CD4-positive, alpha-beta T cell treated with Interleukin-15 for 1 hour (primary cell): ENCODE results near the gene EFCAB8.
"Not testable (repeated sequence)": the region's sequence is repeated elsewhere in the genome, so short reads cannot be mapped to it uniquely, and the experiment has no call there.

ENCODE experiments used
- DNase-seq: peaks from one replicate; pipeline ENCODE4 v3.0.0-alpha.2; 2020

The EFCAB8 gene

DNA sequence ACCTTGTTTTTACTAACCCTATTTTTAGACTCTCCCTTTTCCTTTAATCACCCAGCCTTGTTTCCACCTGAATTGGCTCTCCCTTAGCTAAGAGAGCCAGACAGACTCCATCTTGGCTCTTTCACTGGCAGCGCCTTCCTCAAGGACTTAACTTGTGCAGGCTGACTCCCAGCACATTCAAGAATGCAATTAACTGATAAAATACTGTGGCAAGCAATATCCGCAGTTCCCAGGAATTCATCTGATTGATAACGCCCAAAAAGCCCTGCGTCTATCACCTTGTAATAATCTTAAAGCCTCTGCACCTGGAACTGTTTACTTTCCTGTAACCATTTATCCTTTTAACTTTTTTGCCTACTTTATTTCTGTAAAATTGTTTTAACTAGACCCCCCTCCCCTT lies 116.4 kb downstream of the EFCAB8 start:
- not testable (repeated sequence) for DNase-seq

DNA sequence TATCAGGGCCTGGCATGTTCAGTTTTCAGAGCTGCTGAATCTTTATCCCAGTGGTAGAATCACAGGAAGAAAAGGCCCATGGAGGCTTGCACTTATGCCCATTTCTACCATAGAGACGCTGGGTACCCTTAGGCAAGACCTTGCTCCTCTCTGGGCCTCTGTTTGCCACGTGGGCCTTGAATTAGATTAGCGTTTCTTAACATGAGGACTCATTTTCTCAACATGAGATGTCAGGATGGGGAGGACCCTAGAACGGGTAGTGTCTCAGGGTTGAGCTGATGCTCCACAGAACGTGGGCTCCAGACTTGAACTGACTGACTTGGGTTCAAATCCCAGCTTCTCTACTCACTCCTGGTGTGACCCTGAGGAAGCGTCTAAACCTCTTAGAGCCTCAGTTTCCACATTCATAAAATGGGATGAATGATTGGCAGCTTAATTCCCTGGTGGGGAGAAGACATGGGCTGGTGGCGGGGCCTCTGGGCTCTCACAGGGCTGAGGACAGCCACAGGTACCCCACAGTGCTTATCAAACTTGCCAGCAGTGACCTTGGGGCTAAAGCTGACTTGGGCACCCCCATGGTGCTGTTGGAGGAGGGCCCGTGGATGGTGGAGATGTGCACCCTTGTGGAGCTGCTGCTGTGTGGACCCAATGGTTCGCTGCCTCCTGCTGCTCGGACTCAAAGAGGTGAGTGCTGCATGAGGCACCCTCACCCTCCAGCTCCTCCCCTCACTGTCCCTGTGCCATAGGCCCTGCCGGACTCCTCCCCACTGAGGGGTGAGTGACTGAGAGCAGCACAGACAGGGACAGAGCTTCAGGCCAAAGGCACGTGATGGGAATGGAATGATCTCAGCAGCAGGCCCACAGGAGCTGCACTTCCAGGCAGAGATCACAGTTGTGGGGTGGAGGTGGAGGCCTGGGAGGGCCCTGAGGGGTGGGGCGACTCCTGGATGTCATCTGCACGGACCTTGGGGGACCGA lies 117.3 kb downstream of the EFCAB8 start:
- DNase-seq: no peak

DNA sequence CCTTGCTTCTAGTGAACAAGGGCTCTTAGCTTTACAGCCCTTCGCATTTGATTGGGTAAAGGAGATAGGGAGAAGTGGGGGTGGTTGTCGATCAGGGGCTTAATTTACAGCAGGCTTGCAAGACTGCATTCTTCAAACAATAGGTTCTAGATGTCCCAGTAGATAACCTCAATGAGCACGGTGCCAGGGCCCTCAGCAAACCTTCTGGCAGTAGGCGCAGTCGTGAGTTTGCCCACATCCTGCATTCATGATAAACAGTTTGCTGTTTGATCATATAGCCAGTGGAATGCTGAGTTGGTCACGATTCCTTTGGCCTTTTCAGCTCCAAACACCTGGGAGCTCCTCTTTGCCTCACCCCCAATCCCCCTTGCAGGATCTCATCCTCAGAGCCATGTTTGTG lies 118.0 kb downstream of the EFCAB8 start:
- no peak for DNase-seq

DNA sequence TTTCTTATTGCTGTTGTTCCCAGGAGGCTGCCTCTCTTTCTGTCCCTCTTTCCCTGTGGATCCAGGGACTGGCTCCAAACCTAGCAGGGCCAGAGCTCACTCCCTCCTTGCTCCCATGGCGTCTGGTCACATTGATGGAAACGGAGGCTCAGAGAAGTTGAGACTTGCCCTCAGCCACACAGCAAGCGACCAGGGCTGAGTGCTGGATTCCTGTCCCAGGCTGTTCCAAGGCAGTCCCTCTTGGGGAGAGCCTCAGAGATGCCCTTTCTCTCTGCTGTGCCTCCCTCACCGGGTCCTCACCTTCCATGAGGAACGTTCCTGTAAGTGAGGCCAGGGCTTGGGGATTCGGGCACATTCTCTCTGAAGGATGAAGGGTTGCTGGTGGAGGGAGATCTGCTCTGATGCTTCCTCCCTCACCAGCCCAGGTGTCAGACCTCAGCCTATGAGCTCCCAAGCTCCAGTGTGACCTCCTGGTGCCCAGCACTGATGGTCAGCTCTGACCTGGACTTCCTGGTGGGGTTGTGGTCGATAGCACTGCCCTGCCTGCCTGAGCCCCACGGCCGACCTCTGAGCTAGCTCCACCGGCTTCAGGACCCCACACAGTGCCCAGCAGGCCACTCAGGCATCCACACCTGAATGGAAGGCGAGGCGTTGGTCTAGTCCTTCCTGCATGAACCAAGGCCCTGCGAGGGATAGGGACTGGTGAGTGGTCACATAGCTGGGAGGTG lies 118.7 kb downstream of the EFCAB8 start:
- no peak for DNase-seq

DNA sequence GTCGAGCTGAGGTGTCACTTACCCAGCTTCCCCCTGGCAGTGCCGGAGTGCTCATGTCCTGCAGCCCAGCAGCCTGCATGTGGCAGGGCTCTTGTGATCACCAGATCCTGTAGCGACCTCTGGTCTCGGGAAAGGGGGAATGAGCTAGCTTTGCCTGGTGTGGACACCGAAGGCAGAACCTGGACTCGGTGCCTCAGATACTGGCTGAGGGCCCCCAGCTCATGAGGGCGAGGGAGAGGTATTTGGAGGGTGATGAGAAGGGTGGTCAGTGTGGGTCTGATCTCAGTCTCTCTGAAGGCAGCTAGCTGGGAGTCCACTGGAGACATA lies 119.2 kb downstream of the EFCAB8 start:
- DNase-seq: no peak

DNA sequence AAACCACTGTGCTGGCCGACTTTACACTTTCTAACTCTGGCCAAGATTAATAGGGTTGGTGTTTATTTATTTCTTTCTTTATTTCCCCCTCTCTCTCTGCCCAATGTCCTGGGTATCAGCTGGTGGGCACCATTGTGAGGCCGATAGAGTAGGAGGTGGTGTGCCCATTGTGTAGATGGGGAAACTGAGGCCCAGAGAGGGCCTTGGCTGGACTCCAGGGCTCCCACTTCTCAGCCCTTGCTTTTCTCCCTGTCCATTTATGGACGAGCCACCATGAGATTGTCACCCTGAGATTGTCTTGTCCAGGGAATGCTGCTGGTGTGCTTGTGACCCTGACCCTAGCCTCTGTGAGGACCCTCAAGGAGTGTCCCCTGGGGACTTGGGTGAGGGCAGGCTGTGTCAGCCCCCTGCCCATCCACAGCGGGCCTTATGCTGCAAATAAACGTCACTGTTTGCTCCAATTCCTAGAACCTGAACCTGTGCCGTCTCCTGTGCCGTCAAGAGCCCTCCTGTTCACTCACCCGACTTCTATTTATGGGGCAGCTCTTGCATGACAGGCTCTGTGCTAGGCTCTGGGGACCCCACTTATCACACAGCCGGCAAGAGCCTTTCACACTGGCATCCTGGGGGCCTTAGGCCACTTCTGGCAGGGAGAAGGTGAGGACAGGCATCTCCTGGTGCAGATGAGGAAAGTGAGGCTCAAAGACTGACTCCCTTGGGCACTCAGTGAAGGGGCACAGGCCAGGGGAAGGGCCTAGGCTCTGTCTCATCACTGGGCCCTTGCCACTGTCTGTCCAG lies 120.7 kb downstream of the EFCAB8 start:
- no peak for DNase-seq

DNA sequence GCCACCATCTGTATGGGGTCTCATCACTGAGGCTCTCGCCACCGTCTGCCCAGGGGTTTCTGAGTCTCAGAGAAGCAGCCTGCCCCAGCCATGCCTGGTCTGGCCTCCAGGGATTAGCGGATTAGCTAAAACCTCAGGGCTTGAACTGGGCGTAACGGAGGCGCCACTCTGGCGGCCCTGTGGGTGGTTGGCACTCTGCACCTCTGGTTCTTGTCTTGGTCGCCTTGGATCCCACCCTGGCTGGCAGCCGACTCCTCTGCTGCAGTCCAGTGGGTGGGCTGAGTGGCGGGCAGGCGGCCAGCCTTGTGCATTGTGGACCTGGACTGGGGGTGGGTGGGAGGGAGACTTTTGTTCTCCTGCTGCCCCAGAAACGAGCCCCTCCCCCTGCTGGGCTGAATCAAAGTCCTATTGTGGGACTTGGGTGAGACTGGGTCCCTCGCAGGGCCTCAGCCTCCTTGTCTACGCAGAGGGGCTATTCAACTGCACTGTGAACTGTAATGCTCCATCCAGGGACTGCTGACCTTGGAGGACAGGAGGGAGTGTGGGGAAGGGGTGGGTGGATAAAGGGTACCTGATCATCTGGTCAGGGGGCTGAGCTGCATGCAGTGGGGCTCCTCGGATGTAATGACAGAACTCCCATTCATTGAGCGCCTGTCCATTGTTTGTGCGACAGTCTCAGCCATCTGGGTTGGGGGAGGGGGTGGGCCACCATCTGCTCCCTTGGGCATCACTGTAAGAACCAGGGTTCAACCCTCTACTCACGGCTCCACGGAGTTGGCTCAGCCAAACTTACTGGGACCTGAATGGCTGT lies 121.6 kb downstream of the EFCAB8 start:
- DNase-seq: no peak

DNA sequence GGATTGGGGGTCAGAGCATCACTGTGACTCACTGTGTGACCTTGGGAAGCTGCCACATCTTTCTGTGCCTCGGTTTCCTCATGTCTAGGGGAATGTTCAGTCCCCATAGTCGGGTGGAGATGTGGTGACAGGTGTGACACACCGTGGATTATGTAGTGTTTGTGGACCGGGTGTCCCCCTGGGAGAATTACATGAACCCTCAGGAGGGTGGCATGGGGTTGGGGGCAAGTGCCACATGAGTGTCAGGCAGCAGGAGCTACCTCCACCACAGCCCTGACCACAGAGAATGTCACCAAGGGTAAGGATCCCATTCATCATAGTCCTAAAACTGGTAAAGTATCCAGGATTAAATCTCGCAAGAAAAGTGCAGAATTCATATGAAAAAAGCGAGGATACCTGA lies 122.3 kb downstream of the EFCAB8 start:
- DNase-seq: no peak

DNA sequence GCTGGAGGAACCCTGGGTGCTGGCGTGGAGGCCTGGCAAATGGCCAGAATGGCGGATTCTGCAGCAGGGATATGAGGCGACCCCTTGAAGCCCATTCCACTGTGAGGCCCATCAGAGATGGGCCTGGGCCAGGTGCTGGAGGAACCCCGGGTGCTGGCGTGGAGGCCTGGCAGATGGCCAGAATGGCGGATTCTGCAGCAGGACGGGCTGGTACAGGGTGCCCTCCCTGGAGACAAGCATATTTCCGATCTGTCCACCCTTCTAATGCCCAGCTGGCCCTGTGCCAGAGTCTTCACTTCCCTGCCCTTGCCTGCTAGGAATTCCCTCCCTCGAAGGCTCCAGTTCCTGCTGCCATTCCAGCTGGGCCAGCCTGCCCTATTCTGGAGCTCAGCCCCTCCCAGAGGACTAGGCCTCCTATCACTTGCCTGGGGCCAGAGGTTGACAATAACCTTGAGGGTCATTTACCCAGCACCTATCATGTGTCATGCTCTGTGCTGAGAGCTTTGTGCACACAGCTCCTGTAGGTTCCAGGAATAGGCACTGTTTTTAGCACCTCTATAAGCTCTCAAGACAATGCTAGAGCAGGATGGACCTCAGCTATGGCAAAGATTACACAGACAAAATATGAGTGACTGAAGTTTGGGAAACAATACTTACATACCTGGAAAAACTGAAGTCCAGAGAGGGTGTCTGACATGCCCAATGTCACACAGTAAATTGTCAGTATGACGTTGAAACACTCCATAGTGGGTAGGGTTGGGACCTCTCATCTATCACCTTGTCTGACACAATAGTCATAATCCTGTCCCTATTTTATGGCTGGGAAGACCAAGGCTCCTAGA lies 124.1 kb downstream of the EFCAB8 start:
- DNase-seq: no peak

DNA sequence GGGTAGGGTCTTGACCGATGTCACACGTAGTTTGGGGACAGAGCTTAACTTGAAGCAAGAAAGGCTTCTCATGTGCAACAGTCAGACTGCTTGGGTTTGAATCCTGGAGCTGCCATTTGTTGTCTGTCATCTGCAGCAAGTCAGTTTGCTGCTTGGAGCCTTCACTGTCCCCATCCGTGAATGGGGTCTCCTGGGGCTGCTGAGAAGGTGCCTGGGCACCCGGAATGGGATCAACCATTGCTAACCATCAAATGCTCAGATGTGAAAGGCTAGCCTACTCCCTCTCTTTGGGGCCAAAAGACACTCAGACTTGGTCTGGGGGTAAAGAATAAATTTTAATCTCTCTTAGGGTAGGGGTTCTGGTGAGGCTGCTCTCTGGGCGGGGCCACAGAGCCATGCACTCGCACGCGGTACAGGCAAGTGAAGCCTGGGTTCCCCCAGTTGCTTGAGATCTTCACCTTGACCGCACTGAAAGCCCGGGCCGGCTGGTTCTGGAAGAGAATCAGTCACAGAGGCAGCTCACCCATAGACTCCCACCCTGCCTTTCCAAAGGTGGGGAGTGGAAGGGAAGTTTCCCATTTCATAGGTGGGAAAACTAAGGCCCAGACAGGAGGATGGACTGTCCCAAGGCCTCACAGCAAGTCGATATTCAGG lies 124.9 kb downstream of the EFCAB8 start:
- no peak for DNase-seq

DNA sequence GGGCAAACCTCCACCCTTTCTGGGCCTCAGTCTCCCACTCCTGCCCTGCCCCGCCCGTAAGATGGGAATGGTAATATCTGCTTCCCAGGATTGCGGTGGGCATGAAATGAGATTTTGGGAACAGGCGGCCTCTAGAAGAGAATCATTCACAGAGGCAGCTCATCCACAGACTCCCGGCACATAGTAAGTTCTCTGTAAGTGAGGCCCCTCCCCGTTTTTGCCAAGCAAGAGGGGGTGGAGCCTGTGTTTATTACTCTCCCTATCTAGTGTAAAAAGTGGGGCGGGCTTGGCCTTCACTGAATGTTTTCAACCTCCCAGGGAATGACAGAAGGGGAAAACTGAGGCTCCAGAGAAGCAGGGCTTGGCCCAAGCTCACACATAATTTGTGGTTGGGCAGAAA lies 125.5 kb downstream of the EFCAB8 start:
- DNase-seq: no peak

DNA sequence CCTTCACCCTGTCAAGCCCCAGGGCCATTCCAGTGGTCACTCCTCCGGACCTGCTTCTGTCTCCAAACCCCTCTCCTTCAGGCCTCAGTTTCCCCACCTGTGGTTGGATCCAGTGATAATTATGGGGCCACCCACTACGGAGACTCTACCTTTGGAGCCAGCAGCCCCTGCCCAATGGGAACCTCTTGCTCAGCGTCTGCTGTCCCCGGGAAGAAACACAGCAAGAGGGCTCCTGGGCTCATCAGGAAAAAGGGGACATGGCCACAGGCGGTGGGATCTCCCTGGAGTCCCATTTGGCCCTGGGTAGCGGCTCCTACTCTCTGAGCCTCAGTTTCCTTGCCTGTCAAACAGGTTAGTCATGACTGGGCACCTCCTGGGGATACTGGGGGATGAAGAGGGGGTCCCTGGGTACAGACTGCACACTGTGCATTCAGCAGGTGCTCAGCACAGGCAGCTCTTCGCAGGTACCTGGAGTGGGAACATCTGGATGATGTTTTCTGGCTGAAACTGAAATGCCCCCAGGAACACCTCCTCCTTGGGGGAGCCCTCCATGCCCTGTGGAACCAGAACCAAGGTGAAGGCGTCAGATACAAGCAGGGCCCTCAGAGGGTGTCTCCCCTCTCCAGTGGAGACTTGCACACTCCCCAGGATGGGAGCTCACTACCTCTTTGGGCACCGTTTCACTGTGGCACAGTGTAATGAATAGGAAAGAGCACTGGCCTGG lies 126.1 kb downstream of the EFCAB8 start:
- no peak for DNase-seq

DNA sequence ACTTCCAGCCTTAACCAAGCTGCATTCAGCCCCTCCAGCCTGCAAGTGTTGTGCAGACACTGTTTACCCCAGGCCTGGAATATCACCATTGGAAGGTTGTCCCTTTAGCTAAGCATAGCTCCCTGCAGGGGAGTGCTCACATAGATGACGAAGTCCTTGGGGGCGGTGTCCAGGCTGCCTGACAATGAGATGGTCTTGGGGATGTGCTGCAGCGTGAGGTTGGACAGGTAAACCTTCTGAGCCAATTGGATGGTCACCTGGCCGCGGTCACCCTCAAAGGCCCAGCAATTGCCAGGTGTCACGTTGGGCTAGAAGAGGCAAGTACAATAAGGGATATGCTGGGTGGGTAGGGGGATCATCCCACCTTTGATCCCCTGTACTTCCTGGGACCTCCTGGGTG lies 126.9 kb downstream of the EFCAB8 start:
- DNase-seq: no peak

DNA sequence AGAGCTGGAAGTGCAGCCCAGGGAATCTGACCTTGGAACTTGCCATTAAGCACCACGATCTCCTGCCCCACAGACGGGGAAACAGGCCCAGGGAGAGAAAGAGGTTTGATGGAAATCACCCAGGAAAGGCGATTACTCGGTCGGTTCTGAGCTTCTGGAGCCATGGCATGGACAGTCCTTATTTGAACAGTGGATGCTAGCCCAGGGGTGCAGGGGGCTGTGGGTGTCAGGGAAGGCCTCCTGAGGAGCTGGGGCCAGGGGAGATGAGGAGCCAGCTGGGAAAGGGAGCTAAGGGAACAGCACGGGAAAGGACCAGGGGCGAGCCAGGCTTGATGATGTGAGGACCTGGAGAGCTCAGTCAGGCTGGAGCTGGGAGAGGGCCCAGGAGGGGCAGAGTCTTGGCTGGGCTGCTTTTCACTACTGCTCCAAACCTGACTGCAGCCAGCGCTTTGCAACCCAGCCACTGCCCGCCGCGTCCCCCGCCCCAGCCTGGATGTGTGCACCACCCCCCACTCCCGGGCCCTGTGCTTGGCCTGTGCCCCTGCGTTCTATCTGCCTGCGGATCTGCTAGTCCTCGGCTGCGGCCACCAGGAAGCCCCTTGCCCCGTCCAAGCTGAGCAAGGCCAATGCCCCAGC lies 127.7 kb downstream of the EFCAB8 start:
- DNase-seq: no peak

DNA sequence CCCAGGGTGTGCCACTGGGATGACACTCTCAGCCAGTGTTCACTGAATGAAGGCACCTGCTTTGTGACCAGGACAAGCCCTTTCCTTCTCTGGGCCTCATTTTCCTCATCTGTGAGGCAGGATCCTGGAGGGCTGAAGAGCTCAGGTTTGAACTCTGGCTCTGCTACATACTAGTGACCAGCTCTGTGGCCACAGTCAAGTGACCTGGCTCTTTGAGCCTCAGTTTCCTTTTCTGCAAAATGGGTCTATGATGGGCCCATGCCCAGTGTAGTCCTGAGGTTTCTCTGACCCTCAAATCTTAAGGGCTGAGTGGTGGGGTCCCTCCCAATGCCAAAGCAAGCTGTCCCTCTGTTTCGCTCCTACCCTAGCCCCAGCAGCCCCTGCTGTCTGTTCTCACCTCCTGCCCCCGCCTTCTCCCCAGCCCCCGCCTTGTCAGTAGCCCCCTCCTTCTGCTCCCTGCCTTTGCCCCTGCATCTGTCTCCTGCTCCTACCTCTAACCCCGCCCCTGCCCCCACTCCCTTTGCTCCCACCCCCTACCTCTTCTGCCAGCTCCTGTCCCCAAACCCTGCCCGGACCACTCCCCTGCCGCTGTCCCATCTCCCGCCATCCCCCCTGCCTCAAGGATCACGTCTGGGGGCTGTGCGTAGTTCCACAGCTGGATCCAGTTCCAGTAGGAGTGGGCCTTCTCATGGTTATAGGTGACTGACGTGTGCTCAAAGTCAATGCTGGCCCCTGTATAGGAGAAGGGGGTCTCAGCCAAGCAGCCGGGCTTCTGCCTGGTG lies 128.5 kb downstream of the EFCAB8 start:
- DNase-seq: no peak

DNA sequence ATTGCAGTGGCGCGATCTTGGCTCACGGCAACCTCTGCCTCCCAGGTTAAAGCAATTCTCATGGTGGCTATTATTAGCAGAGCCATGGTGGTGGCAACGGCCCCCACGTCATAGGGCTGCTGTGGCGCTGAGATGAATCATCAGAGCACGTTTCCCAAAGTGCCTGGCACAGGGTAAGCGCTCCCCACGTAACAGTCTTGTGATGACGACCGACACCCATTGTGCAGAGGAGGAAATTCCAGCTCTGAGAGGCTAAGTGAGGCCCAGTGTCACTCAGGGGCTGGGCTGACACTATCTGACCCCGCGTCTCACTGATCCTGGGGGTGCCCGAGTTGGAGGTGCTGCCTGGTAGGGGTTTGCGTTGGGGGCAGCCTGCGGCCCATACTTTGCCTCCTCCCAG lies 129.3 kb downstream of the EFCAB8 start:
- DNase-seq: no peak

DNA sequence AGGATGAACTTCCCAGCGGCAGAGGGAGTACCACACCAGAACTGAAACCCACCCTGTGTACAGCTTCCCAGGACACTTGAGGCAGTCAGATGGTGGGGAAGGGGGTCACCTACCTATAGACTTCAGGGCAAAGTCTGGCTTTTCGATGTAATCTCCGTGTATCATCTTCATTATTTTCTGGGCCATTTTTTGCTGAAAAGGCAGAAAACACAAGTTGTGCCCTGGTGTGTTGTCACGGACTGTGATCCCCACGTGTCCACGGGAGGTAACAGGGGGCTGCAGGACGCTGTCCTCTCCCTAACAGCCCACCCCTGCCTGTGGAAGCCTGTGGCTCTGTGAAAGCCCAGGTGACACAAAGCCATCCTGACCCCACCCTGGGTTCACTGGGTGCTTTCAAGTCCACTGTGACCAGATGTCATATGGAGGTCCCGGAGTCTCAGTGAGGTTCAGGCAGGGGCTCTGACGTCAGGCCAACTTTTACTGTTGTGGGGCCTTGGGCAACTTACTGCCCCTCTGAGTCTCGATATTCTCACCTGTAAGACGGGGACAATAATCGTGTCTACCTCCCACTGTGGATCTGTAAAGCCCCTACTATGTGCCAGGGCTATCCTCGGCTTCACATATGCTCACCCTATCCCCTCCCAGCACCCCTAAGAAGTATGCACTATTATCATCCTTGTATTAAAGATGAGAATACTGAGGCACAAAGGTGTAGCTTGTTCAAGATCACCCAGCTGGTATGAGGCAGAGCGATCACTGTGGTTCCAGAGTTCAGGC lies 131.0 kb downstream of the EFCAB8 start:
- no peak for DNase-seq

DNA sequence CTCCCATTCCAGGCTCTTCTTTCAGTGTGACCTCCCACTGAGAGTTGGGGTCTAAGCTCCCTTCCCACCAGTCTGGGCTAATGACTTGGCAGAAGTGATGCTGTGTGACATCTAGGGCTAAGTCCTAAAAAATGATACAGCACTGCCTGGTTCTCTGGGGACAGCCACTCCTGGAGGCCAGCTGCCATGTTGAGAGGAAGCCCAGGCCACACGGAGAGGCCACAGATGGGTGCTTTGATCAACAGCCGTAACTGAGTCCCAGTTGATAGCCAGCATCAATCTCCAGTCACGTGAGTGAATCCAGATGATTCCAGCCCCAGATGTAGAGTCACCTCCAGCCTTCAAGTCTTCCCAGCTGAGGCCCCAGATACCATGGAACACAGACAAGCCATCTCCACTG lies 131.7 kb downstream of the EFCAB8 start:
- DNase-seq: no peak
